GM19351 (cell line): ENCODE measurements around the gene KCNIP1.
"Not testable (repeated sequence)": the region's sequence is repeated elsewhere in the genome, so short reads cannot be mapped to it uniquely, and the experiment has no call there.

Experiments
- ATAC-seq: cut with Tn5 transposase; IDR thresholded peaks from one replicate; pipeline ENCODE4 v1.9.1; 2021; ENCODE audit warnings: mild to moderate bottlenecking, moderate library complexity; ENCODE audit not compliant: unreplicated experiment

KCNIP1 gene

GRCh38 chr5:170746075-170746960 lies 242.5 kb downstream of the KCNIP1 start:
- ATAC-seq = no peak

DNA sequence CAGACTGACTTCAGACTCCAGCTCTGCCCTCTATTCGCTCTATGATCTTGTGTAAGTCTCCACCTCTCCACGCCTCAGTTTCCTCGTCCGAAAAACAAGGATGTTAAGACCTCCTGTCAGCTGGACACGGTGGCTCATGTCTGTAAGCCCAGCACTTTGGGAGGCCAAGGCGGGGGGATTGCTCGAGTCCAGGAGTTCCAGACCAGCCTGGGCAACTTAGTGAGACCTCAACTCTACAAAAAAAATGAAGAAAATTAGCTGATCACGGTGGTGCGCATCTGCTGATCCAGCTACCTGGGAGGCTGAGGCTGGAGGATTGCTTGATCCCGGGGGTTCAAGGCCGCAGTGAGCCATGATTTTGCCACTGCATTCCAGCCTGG lies 243.1 kb downstream of the KCNIP1 start:
- ATAC-seq = no peak

DNA sequence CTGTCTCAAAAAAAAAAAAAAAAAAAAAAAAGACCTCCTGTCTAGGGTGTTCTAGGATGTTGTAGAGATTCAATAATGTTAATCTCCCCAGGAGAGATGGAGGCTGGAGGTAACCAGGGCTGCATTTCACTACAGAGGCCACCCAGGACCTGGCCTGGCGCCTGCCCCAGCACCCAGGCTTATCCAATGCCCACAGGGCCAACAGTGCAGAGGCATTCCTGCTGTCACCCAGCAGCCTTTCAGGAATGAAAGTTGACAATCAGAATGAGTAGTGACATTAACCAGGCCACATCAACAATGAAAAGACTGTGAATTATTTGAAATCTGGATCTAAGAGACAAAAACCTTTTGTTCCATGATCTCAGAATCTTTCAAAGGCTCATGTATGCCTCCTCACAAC lies 243.5 kb downstream of the KCNIP1 start:
- no peak for ATAC-seq

GRCh38 chr5:170747851-170748250 lies 244.0 kb downstream of the KCNIP1 start:
- ATAC-seq = no peak

DNA sequence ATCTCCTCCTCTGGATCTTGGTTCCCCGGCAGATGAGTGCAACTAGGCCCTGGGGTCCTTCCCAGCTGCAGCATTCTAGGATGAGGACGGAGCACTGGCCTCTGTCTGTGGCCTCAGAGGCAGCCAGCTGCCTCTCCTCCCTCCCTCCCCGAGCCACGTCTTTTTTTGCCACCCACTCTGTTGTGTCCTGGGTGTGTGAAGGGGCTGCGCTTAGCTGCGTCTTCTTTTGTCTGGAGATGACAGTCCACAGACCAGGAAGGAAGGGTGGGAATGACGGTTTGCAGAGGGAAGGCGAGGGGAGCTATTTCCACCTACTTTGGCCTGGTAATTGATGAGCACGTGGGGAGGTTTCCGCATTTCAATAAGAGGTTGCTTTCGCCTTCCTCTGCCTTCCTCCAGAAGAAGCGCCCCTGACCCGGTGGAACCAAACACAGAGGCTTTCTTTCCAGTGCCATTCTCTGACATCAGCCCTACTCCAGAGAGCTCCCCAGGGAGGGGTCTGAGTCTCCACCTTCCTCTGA lies 245.2 kb downstream of the KCNIP1 start:
- ATAC-seq = no peak

DNA sequence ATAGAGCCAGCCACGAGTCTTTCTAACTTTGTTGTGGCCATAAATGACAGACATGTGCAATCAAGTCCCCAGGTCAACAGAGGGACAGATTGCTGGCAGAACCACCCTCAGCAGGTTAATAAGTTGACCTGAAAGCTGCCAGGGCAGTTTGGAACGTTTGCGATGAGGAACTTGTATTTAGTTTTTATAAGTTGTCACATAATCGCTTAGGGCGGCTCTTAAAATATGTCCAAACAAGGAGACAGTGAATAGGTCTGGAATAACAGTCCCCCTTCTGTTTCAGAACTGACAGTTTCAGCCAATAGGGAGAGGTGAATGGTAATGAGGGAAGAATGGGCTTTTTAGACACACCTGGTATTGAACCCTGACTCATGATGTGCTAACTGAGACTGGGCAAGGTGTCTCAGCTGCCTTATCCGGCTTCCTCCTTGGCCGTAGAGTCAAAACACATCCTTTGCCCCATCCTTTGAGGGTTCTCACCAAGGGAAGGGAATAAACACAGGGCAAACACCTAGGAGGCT lies 246.2 kb downstream of the KCNIP1 start:
- ATAC-seq = no peak

GRCh38 chr5:170750791-170751190 lies 247.0 kb downstream of the KCNIP1 start:
- ATAC-seq = no peak

DNA sequence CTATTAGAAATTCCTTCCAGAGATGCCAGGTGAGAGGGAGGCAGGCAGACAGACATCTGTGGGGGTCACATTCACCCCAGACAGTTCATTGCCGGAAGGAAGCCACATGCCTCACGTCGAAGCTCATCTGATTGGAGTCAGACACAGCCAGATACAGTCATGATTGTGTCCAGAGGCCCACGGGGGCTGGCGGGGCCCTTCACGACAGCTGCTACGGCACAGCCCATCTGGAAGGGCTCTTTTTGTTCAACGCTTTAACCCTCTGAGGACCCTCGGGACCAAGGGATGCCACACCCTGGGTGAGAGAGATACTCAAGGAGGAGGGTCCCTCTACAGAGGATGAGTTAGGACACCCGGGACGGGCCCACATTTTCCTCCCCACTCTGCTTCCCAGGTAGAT lies 247.8 kb downstream of the KCNIP1 start:
- no peak for ATAC-seq

DNA sequence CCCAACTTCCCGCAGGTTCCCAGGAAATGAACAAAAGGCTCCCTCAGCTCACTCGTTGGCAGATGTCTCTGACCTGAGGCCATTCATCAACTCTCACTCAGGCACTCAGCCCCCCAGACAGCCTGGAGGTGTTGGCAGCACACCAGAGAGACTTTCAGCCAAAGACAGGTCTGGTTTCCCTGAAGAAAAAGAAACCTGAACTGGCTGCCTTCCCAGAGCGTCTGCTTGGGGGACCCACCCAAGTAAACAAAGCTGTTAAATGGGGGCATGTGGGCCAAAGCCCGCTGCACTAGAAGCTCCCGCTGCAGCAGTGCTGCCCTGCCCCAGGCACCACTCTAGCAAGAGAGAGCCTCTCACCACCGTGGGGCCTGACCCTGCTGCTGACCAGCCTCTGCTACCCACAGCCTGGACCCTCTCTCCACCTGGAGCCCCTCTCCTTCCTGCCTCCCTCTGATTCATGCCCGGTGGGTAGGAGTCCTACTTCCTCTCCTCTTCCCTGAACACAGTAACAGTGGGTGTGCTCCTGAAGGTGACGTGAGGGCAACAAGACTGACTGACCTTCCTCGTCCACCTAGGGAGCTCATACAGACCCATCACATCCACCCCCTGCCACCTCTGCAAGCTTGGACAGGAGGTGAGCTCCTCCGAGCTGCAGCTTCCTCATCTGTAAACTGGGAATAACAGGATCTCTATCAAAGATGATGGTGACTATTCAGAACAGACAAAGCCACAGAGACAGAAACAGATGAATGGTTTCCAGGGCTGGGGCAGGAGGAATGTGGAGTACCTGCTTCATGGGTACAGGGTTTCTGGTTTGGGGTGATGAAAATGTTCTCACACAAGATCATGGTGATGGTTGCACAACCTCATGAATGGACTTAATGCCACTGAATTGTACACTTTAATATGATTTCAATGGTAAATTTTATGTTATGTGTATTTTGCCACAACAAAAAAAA lies 248.7 kb downstream of the KCNIP1 start:
- no peak for ATAC-seq

GRCh38 chr5:170753311-170753710 lies 249.5 kb downstream of the KCNIP1 start:
- no peak for ATAC-seq

- not testable (repeated sequence) for ATAC-seq
Measured at GRCh38 chr5:170754508-170754907, 250.7 kb downstream of the KCNIP1 start.

- ATAC-seq = no peak
Measured at GRCh38 chr5:170755679-170756456, 252.0 kb downstream of the KCNIP1 start.

DNA sequence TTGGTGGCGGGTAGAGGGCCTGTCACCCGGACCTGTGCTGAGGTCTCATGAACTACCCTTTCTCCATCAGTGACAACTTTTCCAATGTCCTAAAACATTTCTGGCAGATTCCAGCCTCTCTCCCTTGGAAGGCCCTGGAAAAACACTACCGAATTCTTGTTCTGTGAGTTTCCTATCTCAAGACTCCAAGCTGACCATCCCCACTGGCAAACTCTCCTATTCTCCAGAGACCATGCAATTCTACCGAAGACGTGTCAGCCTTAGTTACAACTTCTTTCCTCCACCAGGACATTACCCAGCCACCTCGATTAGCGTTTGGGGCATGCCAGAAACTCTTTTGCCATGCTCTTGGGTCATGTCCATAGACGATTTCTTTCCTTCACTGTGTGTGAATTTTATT lies 252.9 kb downstream of the KCNIP1 start:
- ATAC-seq = no peak

DNA sequence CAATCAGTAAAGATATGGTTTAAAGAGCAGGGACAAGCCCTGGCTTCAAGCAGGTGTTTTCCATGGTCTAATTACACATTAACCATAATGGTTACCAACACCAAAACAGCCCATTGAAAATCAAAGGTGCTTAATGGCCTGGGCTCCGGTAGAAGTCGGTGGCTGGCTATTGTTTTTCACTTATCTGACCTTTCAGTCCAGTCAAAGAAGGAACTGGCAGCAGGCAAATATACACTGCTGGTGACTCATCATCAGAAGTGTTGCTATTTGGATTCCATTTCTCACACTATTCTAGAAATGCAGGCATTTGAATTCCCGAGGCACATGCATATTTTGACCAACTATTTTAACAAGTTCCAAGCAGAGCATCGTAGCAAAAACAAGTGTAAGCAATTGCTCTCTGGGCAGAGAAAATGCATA lies 253.4 kb downstream of the KCNIP1 start:
- no peak for ATAC-seq

DNA sequence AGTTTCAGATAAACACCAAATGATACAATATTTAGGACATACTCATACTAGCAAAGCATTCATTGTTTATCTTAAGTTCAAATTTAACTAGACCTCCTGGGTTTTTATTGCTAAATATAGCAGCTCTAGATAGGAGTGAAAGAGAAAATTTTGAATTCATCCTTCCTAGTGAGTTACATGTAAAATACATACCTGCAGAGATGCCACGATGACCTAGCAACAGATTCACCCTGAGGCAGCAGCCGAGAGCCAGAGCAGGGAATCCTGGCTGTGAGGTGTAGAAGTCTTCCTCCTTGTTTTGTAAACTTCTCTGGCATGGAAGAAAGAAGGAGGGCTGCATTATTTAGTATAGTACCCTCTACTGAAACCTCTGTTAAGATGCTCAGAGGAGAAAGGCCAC lies 253.8 kb downstream of the KCNIP1 start:
- ATAC-seq = no peak

- ATAC-seq = no peak
Measured at GRCh38 chr5:170758481-170758880, 254.7 kb downstream of the KCNIP1 start.

GRCh38 chr5:170760113-170760512 lies 256.3 kb downstream of the KCNIP1 start:
- no peak for ATAC-seq

- ATAC-seq = no peak
Measured at GRCh38 chr5:170761048-170761707, 257.4 kb downstream of the KCNIP1 start.

GRCh38 chr5:170761708-170762066 lies 257.9 kb downstream of the KCNIP1 start:
- ATAC-seq = no peak

DNA sequence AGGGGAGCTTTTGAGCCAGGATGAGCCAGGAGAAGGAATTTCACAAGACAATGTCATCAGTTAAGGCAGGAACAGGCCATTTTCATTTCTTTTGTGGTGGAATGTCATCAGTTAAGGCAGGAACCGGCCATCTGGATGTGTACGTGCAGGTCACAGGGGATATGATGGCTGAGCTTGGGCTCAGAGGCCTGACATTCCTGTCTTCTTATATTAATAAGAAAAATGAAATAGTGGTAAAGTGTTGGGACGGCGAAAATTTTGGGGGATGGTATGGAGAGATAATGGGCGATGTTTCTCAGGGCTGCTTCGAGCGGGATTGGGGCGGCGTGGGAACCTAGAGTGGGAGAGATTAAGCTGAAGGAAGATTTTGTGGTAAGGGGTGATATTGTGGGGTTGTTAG lies 258.5 kb downstream of the KCNIP1 start:
- ATAC-seq = not testable (repeated sequence)
